Renal cortex interstitium (tissue), 11 donors: Measurements from ENCODE around the gene RNF167. TPM values are rescaled to one million over a fixed set of nuclear protein-coding genes. Genes with fewer than 3 reads are reported as not detected.

ENCODE experiments used
- DNase-seq, 11 donors: peaks; one replicate each; pipeline ENCODE4 v3.0.0-alpha.2; 2013; ENCODE audit warnings: low read depth in 9 of 11, low spot score in 4 of 11; ENCODE audit errors: extremely low read depth in 1 of 11
- polyA plus RNA-seq, 3 donors: library from polyadenylated mRNA; unstranded; fragments of 120-200 nt; gene quantifications; one replicate each; pipeline ENCODE4 v1.2.1, GENCODE V29; 2013; ENCODE audit not compliant: insufficient read length in 3 of 3

Gene RNF167
- polyA plus RNA-seq, 3 donors = 125 to 146 (median 134) TPM

DNA sequence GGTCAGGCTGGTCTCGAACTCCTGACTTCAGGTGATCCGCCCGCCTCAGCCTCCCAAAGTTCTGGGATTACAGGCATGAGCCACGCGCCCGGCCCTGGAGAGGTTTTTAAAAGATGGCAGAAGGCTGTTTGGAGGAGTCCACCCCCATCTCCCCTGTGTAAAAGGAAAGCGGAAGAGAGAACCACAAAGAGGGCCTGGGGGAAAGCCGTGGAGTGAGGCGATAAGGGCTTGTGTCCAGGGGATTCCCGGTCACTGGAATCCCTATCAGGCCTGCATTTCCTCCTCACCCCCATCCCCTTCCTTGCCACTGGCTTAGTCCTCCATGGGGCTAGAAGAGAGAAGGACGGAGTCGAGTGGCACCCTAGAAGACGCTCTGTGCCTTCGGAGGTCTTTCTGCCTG, 8.1 kb upstream of the RNF167 start, which contains the start of gene GP1BA:
Gene GP1BA, plus strand, starts transcription at position 315 of the 400 bp plus-strand sequence. CDS start 328 bp downstream, outside the sequence.
- DNase-seq = no peak

DNA sequence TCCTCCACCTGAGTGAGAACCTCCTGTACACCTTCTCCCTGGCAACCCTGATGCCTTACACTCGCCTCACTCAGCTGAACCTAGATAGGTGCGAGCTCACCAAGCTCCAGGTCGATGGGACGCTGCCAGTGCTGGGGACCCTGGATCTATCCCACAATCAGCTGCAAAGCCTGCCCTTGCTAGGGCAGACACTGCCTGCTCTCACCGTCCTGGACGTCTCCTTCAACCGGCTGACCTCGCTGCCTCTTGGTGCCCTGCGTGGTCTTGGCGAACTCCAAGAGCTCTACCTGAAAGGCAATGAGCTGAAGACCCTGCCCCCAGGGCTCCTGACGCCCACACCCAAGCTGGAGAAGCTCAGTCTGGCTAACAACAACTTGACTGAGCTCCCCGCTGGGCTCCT, 7.3 kb upstream of the RNF167 start:
- no peak for DNase-seq

DNA sequence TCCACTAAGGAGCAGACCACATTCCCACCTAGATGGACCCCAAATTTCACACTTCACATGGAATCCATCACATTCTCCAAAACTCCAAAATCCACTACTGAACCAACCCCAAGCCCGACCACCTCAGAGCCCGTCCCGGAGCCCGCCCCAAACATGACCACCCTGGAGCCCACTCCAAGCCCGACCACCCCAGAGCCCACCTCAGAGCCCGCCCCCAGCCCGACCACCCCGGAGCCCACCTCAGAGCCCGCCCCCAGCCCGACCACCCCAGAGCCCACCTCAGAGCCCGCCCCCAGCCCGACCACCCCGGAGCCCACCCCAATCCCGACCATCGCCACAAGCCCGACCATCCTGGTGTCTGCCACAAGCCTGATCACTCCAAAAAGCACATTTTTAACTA, 6.4 kb upstream of the RNF167 start:
- DNase-seq = no peak

DNA sequence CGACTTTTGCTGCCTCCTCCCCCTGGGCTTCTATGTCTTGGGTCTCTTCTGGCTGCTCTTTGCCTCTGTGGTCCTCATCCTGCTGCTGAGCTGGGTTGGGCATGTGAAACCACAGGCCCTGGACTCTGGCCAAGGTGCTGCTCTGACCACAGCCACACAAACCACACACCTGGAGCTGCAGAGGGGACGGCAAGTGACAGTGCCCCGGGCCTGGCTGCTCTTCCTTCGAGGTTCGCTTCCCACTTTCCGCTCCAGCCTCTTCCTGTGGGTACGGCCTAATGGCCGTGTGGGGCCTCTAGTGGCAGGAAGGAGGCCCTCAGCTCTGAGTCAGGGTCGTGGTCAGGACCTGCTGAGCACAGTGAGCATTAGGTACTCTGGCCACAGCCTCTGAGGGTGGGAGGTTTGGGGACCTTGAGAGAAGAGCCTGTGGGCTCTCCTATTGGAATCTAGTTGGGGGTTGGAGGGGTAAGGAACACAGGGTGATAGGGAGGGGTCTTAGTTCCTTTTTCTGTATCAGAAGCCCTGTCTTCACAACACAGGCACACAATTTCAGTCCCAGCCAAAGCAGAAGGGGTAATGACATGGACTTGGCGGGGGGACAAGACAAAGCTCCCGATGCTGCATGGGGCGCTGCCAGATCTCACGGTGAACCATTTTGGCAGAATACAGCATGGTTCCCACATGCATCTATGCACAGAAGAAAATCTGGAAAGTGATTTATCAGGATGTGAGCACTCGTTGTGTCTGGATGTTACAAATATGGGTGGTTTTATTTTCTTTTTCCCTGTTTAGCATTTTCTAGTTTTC, 5.7 kb upstream of the RNF167 start:
- DNase-seq = no peak

DNA sequence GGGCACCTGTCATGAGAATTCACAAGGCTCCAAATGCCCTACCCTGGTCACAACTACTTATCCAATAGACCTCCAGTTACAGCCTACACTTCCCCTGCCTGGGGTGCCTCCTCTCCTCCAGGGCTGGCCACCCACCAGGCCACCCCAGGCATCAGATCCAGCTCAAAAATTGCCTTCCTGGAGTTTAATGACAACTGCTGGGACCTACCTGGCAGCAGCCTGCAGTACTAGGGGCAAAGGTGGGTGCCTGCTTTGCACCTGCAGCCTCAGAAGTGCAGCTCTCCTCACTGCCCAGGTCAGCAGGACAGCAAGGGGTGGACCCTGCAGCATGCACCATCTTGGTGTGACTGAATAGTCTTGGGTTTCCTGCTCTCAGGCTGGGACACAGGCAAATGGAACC, 4.4 kb upstream of the RNF167 start:
- no peak for DNase-seq

DNA sequence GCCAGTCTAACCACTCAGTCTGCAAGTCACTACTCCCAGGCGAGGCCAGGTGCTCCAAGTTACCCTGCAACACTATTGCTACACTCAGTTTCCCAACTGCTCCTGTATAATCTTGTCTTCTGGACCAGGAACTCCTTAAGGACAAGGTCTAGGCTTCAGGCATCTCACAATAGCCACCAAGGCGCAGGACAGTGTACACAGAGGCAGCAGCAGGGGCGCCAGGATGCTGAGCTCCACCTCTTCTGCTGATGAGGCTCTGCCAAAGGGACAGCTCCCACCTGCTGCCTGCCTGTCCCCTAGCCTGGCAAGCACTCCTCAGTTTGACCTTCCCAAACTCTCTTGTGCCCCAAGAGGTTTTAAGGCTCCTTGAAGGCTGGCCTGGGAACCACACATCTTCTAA, 3.6 kb upstream of the RNF167 start:
- DNase-seq = no peak

DNA sequence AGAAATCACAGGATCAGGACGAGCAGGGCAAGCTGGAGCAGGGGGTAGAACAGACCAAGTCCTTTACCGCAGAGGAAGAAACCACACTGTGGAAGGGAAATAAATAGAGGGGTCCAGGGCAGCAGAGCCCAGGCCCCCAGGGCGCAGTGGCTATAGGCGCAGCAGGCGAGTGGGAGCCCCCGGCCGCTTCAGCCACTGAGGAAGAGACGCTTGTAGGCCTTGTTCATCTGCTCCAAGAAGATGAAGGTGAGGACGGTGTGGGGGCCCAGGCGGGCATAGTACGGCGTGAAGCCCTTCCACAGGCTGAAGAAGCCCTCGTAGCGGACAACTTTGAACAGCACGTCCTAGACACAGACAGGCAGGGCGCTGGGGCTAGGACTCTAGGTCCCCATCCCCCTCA, 2.5 kb upstream of the RNF167 start:
- no peak for DNase-seq

DNA sequence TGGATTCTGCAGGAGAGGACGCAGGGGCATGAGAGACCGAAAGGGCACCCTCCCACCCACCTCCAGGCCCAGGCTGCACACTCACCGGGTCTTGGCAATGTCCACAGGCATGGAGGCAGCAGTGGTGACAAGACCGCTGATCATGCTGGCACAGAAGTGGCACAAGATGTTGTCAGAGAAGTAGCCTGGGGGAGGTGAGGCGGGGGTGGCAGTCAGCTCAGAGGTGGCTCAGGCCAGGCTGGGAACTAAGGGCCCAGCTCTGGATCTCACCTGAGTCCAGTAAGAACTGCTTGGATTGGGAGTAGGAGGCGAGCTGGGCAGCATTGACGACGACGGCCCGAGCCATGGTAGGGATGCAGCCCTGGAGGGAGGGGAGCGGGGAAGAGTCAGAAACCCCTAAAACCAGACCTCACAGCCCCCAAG, 2.0 kb upstream of the RNF167 start:
- DNase-seq = no peak

DNA sequence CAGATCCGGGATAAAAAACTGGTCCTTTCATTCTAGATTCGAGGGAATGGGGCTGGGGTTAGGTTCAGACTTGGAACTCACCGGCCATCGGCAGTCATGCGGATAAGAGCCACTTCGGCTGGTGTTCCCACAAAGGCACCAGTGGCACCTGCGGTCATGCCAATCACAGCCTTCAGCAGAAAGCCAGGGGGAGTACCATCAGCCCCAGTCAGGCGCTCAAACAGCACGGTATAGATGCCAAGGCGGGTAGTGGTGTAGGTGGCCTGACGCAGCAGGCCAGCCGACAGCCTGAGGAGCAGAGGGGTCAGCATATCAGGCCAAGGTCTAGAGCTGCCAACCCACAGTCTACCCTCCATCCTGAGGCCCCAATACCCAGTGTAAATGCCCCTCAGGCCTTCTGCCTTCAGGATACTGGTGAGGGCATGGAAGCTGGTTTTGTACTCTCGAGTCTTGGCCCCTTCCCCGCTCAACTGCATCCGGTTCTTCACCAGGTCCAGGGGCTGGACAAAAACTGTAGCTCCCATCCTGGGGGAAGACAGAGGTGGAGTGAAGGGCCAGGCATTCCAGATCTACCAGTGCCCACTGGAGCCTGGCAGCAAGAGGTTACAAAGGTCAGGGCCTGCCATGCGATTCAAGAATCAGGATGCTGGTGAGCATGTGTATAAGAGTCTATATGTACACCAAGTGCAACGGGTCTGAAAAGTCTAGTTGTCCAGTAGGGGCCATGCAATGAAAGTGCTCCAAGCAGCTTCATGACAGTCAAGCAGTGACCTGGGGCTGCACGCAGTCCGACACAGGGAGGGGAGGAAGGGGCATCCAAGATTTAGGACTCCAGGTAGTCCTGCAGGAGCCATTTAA, 1.2 kb upstream of the RNF167 start:
- no peak for DNase-seq

DNA sequence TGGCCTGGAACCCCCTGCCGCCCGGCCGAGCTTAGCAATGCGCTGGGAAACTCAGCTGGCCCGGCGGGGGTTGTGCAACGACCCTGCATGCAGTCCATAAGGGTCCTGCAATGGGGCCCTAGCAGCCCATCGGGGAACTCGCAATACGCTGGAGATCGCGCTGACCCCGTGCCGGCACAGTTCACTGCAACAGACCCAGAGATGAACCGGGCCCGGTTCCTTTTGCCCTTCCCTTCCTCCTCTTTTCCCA, 597 bp upstream of the RNF167 start:
- DNase-seq = no peak

DNA sequence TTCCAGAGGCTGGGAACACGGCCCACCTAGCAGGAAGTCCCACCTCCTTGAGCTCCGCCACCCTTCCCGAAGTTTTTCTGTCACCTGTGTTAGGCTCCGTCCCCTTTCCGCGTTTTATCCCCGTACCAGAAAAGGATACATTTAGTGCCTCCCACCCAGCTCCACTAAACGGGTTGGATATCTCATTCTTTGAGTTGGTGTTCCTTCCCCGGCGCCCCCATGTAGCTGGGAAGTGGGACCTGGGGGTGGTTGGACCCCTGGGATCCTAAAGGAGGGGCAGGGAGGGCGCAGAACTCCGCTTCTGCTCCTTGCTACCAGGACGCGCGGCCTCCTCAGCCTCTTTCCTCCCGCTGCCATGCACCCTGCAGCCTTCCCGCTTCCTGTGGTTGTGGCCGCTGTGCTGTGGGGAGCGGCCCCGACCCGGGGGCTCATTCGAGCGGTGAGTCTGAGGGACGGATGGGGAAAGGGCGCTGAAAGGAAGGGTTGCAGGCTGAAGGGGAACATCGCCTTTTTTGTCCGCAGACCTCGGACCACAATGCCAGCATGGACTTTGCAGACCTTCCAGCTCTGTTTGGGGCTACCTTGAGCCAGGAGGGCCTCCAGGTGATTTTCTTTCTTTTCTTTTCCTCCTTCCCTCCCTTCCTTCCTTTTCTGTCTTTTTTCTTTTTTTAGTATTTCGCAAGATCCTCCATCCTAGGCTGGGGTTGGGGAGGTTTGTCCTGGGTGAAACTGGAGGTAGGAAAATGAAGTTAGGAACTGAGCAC, 669 bp downstream of the RNF167 start:
- DNase-seq = peak in 1 of 11 donors; percentile 87

DNA sequence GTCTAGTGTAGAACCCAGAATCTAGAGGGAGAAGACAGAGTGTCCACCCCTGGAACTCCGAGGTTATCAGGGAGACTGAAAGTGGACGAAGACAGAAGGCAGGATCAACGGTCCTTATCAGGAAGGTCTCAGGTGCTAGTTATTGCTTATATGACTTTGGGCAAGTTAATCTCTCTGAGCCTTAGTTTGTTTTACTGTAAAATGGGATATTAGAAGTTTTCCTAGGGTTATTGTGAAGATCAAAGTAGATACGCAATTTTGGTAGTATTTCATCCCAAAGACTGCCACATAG, 1.2 kb downstream of the RNF167 start:
- DNase-seq = no peak

DNA sequence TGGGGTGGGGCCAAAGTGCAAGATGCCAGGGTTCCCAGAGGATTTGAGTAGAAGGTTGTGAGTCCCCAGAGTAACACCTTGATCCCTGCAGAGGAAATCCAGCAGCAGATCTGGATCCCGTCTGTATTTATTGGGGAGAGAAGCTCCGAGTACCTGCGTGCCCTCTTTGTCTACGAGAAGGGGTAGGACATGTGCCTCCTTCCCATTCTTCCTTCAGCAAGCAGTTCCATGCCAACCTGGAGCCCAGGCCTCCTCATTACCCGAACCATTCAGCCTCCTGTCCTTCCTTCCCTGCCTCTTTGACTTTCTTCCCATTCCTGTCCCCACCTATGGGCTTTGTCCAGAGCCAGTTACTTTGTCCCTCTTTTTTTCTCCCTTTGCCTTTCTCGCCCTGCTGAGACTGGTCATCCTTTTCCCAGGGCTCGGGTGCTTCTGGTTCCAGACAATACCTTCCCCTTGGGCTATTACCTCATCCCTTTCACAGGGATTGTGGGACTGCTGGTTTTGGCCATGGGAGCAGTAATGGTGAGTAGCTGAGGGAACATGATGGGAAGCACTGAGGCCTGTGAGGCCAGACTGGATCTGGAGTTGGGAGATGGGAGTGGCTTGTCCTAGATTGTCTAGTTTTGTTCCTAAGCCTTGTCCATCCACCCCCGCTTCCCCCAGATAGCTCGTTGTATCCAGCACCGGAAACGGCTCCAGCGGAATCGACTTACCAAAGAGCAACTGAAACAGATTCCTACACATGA, 2.9 kb downstream of the RNF167 start:
- DNase-seq = no peak

DNA sequence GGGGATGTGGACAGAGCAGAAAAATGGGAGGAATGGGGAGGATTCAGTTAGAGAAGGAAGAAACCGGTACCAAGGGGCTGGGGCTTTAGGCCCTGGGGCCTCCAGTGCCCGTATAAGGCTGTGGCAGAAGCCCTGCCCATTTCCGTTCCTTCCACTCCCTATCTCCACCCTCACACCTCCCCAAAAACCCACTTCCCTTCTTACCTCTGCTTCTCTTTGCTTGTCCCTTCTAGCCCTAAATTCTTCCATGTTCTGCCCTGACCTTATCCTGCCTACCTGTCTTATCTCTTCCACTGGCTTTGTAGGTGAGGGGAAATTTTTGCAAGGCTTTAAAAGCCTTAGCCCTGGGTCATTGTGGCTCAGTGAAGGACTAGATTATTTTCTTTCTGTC, 4.1 kb downstream of the RNF167 start:
- DNase-seq = no peak

DNA sequence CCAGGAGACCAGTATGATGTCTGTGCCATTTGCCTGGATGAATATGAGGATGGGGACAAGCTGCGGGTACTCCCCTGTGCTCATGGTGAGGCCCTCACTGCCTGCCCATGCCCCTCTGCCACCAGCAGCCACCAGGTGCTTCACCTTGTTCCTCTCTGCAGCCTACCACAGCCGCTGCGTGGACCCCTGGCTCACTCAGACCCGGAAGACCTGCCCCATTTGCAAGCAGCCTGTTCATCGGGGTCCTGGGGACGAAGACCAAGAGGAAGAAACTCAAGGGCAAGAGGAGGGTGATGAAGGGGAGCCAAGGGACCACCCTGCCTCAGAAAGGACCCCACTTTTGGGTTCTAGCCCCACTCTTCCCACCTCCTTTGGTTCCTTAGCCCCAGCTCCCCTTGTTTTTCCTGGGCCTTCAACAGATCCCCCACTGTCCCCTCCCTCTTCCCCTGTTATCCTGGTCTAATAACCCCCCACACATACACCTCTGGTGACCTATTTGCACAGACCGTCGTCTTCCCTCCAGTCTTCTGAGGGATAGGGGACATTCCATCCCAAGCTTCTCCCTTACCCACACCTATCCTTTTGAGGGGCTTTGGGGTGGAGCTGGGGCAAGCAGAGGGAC, 4.6 kb downstream of the RNF167 start:
- DNase-seq = no peak

DNA sequence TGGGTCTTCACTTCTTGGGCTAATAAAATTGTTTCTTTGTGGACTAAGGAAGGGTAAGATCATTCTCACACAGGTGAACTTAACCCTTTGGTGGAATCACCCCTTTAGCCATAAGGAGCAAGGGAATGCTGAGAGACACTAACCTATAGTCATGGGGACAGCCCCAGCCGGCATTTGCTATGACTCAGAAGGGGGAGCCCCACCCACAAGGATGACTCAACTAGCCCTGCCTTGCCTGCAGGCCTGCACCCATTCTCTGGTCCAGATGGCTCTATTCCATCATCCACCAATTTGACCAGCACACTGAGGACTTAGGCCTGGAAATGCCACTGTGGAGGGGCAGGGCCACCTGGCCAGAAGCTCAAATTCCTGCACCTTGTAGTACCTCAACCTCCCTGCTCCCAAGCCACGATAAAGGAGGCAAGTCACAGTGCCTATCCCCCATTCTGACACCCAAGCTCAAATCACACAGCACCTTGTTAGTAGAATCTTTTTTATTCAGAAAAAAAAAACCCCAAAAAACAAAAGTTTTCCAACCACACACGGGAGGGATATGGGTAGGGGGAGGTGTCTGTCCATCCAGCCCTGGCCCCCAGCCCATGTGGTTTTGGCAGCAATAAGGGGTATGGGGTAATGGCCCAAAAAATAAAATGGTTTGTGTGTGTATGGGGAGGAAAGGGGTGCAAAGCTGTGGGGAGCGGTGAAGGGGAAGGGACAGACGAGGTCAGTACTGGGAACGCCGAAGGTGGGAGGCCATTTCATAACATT, 5.3 kb downstream of the RNF167 start:
- no peak for DNase-seq

DNA sequence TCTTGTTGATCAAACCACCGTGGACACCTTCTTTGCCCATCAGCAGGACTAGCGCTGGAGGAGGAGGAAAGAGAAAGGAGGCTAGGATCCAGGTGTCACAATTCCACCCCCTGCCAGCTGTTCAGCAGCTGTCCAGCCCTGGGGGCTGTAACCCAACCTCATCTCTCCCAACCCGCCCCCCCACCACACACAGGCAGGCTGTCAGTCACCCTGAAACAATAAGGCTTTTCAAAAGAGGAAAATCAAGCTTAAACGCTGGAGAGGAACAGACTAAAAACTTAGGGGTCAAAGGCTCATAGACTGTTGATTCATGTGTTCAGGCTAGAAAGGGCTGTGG, 5.8 kb downstream of the RNF167 start:
- no peak for DNase-seq

DNA sequence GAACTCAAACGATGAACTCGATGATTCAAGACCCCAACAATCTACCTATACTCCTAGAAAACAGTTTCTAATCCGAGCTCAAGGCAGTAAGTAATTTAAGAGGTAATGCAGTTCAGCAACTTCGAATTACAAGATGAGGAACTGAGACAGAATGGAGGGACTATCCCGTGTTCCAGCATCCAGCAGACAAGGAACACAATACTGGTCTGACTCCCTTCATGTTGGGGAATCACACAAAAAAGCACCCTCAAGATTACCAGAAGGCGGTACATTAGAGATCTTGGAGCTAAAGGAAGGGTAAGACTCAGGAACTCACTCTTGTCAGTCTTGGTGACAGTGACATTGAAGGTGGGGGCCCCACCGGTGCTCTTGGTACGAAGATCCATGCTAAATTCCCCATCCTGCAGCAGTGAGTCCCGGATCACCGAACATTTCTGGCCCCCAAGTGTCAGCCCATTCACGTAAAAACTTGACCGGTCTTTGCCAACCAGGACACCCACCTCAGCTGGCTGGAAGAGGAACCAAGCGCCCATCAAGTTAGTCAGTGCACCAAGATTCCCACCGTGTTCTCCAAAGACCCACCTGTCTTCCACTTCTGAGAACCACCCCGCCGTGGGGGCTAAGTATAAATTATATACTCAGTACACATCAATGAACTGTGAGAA, 6.4 kb downstream of the RNF167 start:
- DNase-seq = no peak
